Neural cell (in vitro differentiated cells): Measurements from ENCODE around the gene STRBP. TPM values are rescaled to one million over a fixed set of nuclear protein-coding genes. Genes with fewer than 3 reads are reported as not detected.

ENCODE experiments used
- H2AFZ ChIP-seq: fragments of 200-600, 300-800 bp; sonication (generic), shearing (Covaris generic); 2 replicates; pipeline ENCODE4 v1.6.0; 2014; ENCODE audit warnings: low read depth, mild to moderate bottlenecking, antibody characterized with exemption, low read length, moderate library complexity
- H3F3A ChIP-seq: fragments of 200-600 bp; shearing (Covaris generic); 2 replicates; pipeline ENCODE4 v1.6.1; 2016; ENCODE audit warnings: mild to moderate bottlenecking, moderate library complexity, mixed read lengths, antibody characterized with exemption, low read length; ENCODE audit not compliant: insufficient read depth, poor library complexity, severe bottlenecking
- H3K27ac ChIP-seq: fragments of 200-600, 300-800 bp; sonication (generic), shearing (Covaris generic); 2 replicates; pipeline ENCODE4 v1.5.1; 2014; ENCODE audit warnings: mild to moderate bottlenecking, low read length, moderate library complexity
- H3K27me3 ChIP-seq: fragments of 300-800, 200-600 bp; sonication (generic), shearing (Covaris generic); 2 replicates; pipeline ENCODE4 v1.6.0; 2014; ENCODE audit warnings: mild to moderate bottlenecking, low read depth, low read length, moderate library complexity; ENCODE audit not compliant: insufficient read depth
- H3K36me3 ChIP-seq: fragments of 300-800, 200-600 bp; sonication (generic), shearing (Covaris generic); 2 replicates; pipeline ENCODE4 v1.5.1; 2014; ENCODE audit warnings: mild to moderate bottlenecking, antibody characterized with exemption, low read length, moderate library complexity; ENCODE audit not compliant: insufficient read depth
- H3K4me2 ChIP-seq: fragments of 300-800, 200-600 bp; sonication (generic), shearing (Covaris generic); 2 replicates; pipeline ENCODE4 v1.6.0; 2014; ENCODE audit warnings: mild to moderate bottlenecking, low read length
- H3K4me3 ChIP-seq: fragments of 300-800, 200-600 bp; sonication (generic), shearing (Covaris generic); 2 replicates; pipeline ENCODE4 v1.5.1; 2014; ENCODE audit warnings: mild to moderate bottlenecking, low read length, moderate library complexity
- H3K79me2 ChIP-seq: fragments of 200-600 bp; shearing (Covaris generic); replicated peaks from 2 replicates; pipeline ENCODE4 v1.6.0; 2014; ENCODE audit warnings: mild to moderate bottlenecking, low read length, moderate library complexity; ENCODE audit not compliant: insufficient read depth
- H3K9ac ChIP-seq: fragments of 300-800, 200-600 bp; sonication (generic), shearing (Covaris generic); 2 replicates; pipeline ENCODE4 v1.6.1; 2016; ENCODE audit warnings: mild to moderate bottlenecking, low read length, mixed read lengths
- H3K9me2 ChIP-seq: fragments of 200-600 bp; shearing (Covaris generic); 2 replicates; pipeline ENCODE4 v1.6.1; 2016; ENCODE audit warnings: mild to moderate bottlenecking, low read length, mixed read lengths; ENCODE audit not compliant: insufficient read depth
- H3K9me3 ChIP-seq: fragments of 200-600, 300-800 bp; sonication (generic), shearing (Covaris generic); 2 replicates; pipeline ENCODE4 v1.6.1; 2016; ENCODE audit warnings: mild to moderate bottlenecking, mixed run types, low read length, moderate library complexity, mixed read lengths
- H4K20me1 ChIP-seq: fragments of 200-600 bp; shearing (Covaris generic); 2 replicates; pipeline ENCODE4 v1.6.1; 2016; ENCODE audit warnings: mild to moderate bottlenecking, mixed run types; ENCODE audit not compliant: insufficient read depth
- EP300 ChIP-seq: fragments of 450-650 bp; conservative IDR thresholded peaks from 2 replicates; pipeline ENCODE4 v1.6.1; 2014; ENCODE audit warnings: antibody characterized with exemption, mild to moderate bottlenecking, moderate library complexity; ENCODE audit not compliant: poor library complexity, severe bottlenecking
- EZH2 ChIP-seq: fragments of 200-600, 300-800 bp; shearing (Covaris generic), sonication (generic); IDR thresholded peaks from 2 replicates; pipeline ENCODE4 v1.6.1; 2014; ENCODE audit warnings: antibody characterized with exemption, low read length, borderline replicate concordance, mild to moderate bottlenecking; ENCODE audit not compliant: insufficient read depth, poor library complexity, severe bottlenecking
- MXI1 ChIP-seq: fragments of 450-650 bp; conservative IDR thresholded peaks from 2 replicates; pipeline ENCODE4 v1.6.1; 2014; ENCODE audit warnings: antibody characterized with exemption, mild to moderate bottlenecking; ENCODE audit not compliant: poor library complexity, severe bottlenecking
- POLR2AphosphoS5 ChIP-seq: IDR thresholded peaks from 2 replicates; pipeline ENCODE4 v1.6.1; 2012
- RAD21 ChIP-seq: fragments of 450-650 bp; conservative IDR thresholded peaks from 2 replicates; pipeline ENCODE4 v1.6.1; 2014; ENCODE audit warnings: antibody characterized with exemption, mild to moderate bottlenecking, moderate library complexity
- SMC3 ChIP-seq: fragments of 450-650 bp; conservative IDR thresholded peaks from 2 replicates; pipeline ENCODE4 v1.6.1; 2014; ENCODE audit warnings: antibody characterized with exemption, mild to moderate bottlenecking, moderate library complexity; ENCODE audit not compliant: poor library complexity
- TAF1 ChIP-seq: IDR thresholded peaks from 2 replicates; pipeline ENCODE4 v1.6.1; 2012; ENCODE audit warnings: low read depth
- polyA plus RNA-seq: library from polyadenylated mRNA; depleted of rRNA; stranded (reverse); fragments of >200 nt; gene quantifications from 2 replicates; pipeline ENCODE4 v1.2.3, GENCODE V29; 2014
- TF ChIP-seq, protein P1 (sequence below): IDR thresholded peaks from 2 replicates; pipeline ENCODE4 v1.6.1; 2012; ENCODE audit warnings: borderline replicate concordance
- TF ChIP-seq, protein P2 (sequence below): fragments of 450-650 bp; IDR thresholded peaks from 2 replicates; pipeline ENCODE4 v1.5.1; 2014; ENCODE audit warnings: antibody characterized with exemption, mild to moderate bottlenecking, moderate library complexity; ENCODE audit not compliant: poor library complexity, severe bottlenecking

STRBP gene
- polyA plus RNA-seq, 1 donor from 2014 or later = 64.6 TPM

DNA sequence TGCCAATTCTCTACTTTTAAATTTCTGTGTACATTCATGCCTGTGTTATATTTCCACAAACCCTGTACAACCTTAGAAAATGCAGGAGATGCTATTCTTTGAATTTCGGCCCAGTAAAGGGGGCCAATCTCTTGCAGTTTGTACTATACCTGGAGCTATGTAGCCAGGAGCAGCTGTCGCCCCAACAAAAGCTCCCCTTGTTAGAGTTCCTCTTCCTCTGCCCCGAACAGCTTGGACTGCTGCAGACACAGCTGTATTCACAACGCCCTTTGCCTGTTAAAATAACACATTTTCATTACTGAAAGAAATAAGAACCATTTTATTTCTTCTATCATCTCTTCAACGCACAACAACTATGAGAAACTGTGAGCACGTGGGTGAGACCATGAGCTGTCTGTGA is 135.7 kb downstream of the STRBP start:
- H2AFZ ChIP-seq = no peak overlapping the region
- no peak overlapping the region for H3K4me3 ChIP-seq
- no peaks in the 10 kb centered on the region for H3K9me2 ChIP-seq
- peaks cover 9% of the 10 kb centered on the region for H3K36me3 ChIP-seq
- H4K20me1 ChIP-seq = no peaks in the 10 kb centered on the region
- H3K4me2 ChIP-seq = no peak overlapping the region
- H3K9me3 ChIP-seq = no peaks in the 10 kb centered on the region
- H3K27ac ChIP-seq = no peak overlapping the region
- H3F3A ChIP-seq = no peaks in the 10 kb centered on the region
- no peak for TF ChIP-seq RAD21
- no peak for TF ChIP-seq EZH2
- no peak for TF ChIP-seq MXI1
- no peak for TF ChIP-seq POLR2AphosphoS5
- no peak for TF ChIP-seq TAF1
- TF ChIP-seq SMC3 = no peak
- no peak for TF ChIP-seq EP300
- TF ChIP-seq, protein P1, sequence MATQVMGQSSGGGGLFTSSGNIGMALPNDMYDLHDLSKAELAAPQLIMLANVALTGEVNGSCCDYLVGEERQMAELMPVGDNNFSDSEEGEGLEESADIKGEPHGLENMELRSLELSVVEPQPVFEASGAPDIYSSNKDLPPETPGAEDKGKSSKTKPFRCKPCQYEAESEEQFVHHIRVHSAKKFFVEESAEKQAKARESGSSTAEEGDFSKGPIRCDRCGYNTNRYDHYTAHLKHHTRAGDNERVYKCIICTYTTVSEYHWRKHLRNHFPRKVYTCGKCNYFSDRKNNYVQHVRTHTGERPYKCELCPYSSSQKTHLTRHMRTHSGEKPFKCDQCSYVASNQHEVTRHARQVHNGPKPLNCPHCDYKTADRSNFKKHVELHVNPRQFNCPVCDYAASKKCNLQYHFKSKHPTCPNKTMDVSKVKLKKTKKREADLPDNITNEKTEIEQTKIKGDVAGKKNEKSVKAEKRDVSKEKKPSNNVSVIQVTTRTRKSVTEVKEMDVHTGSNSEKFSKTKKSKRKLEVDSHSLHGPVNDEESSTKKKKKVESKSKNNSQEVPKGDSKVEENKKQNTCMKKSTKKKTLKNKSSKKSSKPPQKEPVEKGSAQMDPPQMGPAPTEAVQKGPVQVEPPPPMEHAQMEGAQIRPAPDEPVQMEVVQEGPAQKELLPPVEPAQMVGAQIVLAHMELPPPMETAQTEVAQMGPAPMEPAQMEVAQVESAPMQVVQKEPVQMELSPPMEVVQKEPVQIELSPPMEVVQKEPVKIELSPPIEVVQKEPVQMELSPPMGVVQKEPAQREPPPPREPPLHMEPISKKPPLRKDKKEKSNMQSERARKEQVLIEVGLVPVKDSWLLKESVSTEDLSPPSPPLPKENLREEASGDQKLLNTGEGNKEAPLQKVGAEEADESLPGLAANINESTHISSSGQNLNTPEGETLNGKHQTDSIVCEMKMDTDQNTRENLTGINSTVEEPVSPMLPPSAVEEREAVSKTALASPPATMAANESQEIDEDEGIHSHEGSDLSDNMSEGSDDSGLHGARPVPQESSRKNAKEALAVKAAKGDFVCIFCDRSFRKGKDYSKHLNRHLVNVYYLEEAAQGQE = no peak
- TF ChIP-seq, protein P2, sequence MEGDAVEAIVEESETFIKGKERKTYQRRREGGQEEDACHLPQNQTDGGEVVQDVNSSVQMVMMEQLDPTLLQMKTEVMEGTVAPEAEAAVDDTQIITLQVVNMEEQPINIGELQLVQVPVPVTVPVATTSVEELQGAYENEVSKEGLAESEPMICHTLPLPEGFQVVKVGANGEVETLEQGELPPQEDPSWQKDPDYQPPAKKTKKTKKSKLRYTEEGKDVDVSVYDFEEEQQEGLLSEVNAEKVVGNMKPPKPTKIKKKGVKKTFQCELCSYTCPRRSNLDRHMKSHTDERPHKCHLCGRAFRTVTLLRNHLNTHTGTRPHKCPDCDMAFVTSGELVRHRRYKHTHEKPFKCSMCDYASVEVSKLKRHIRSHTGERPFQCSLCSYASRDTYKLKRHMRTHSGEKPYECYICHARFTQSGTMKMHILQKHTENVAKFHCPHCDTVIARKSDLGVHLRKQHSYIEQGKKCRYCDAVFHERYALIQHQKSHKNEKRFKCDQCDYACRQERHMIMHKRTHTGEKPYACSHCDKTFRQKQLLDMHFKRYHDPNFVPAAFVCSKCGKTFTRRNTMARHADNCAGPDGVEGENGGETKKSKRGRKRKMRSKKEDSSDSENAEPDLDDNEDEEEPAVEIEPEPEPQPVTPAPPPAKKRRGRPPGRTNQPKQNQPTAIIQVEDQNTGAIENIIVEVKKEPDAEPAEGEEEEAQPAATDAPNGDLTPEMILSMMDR = no peak
- H3K27me3 ChIP-seq = no peaks in the 10 kb centered on the region
- no peak overlapping the region for H3K9ac ChIP-seq
- H3K79me2 ChIP-seq = no peaks in the 10 kb centered on the region

DNA sequence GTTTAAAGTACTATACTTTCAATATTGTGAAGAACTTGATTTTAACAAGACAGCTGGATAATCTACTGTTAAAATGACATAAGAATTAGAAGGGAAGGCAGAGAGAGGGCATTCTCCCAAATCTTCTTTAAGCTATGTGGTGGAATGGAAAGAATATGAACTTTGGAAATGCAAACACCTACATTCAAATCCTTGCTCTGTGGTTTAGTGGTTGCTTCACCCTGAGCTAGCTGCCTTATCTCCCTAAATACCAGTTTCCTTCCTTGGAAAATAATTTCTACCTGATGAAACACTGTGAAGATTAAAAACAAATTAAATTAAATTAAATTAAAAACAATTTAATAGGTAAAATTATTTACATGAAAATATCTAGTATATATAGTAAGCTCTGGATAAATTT is 136.4 kb downstream of the STRBP start:
- Histone ChIP-seq H3K4me3 (no peak overlapping the region), H3K79me2 (no peaks in the 10 kb centered on the region), H4K20me1 (no peaks in the 10 kb centered on the region), H3K4me2 (no peak overlapping the region), H3K27ac (no peak overlapping the region), H2AFZ (no peak overlapping the region), H3K36me3 (peaks cover 9% of the 10 kb centered on the region), H3K9me2 (no peaks in the 10 kb centered on the region), H3K9ac (no peak overlapping the region), H3F3A (no peaks in the 10 kb centered on the region), H3K9me3 (no peaks in the 10 kb centered on the region), H3K27me3 (no peaks in the 10 kb centered on the region)
- TF ChIP-seq EZH2 (no peak), POLR2AphosphoS5 (no peak), MXI1 (no peak), EP300 (no peak), RAD21 (no peak), TAF1 (no peak), SMC3 (no peak)
- TF ChIP-seq, protein P1 = no peak
- TF ChIP-seq, protein P2 = no peak
